Neural crest cell (in vitro differentiated cells): ENCODE results near the gene LRCOL1. TPM values are rescaled to one million over a fixed set of nuclear protein-coding genes. Genes with fewer than 3 reads are reported as not detected.

Source experiments
- DNase-seq: peaks from one replicate; pipeline ENCODE4 v3.0.0; 2021; ENCODE audit warnings: low read depth, mixed read lengths, low spot score
- H3K27ac Mint-ChIP-seq: one replicate; pipeline ENCODE4 v1.8.0; 2021; ENCODE audit warnings: mild to moderate bottlenecking, mixed read lengths; ENCODE audit not compliant: unreplicated experiment
- H3K27me3 Mint-ChIP-seq: 2 replicates; pipeline ENCODE4 v1.8.0; 2021; ENCODE audit warnings: low read depth, mild to moderate bottlenecking, mixed read lengths
- H3K36me3 Mint-ChIP-seq: 2 replicates; pipeline ENCODE4 v1.8.0; 2021; ENCODE audit warnings: low read depth, mild to moderate bottlenecking, mixed read lengths
- H3K4me1 Mint-ChIP-seq: 2 replicates; pipeline ENCODE4 v1.8.0; 2021; ENCODE audit warnings: mixed read lengths
- H3K4me3 Mint-ChIP-seq: one replicate; pipeline ENCODE4 v1.8.0; 2021; ENCODE audit warnings: mild to moderate bottlenecking, mixed read lengths
- H3K9me3 Mint-ChIP-seq: 2 replicates; pipeline ENCODE4 v1.8.0; 2021; ENCODE audit warnings: mixed read lengths
- CTCF ChIP-seq: fragments of 200-600 bp; sonication (generic); conservative IDR thresholded peaks from 2 replicates; pipeline ENCODE4 v1.5.0; 2021; ENCODE audit warnings: antibody characterized with exemption, mild to moderate bottlenecking
- total RNA-seq: library from RNA; stranded (reverse); gene quantifications from 2 replicates; pipeline ENCODE4 v1.2.1, GENCODE V29; 2021

The LRCOL1 gene
- total RNA-seq, 1 donor from 2014 or later = 1.7 TPM

- H3K27me3 Mint-ChIP-seq = peaks cover 4% of the 10 kb centered on the region
- DNase-seq = peak; percentile 83
- H3K4me1 Mint-ChIP-seq = peaks cover 12% of the 10 kb centered on the region
- H3K27ac Mint-ChIP-seq = peak overlapping the region; percentile 81
- H3K36me3 Mint-ChIP-seq = peaks cover 2% of the 10 kb centered on the region
- H3K4me3 Mint-ChIP-seq = peak overlapping the region; percentile 88
- TF ChIP-seq CTCF = peak; percentile 93
- no peaks in the 10 kb centered on the region for H3K9me3 Mint-ChIP-seq
These were observed 49.6 kb downstream of the LRCOL1 start for GRCh38 chr12:132560614-132561426.

GRCh38 chr12:132560364-132560613 lies 50.1 kb downstream of the LRCOL1 start:
- Mint-ChIP-seq H3K36me3 (no peaks in the 10 kb centered on the region), H3K9me3 (no peaks in the 10 kb centered on the region), H3K4me3 (no peak overlapping the region), H3K27ac (no peak overlapping the region), H3K4me1 (peaks cover 12% of the 10 kb centered on the region), H3K27me3 (peaks cover 4% of the 10 kb centered on the region)
- TF ChIP-seq CTCF = no peak
- DNase-seq = no peak

GRCh38 chr12:132559652-132560363 lies 50.6 kb downstream of the LRCOL1 start:
- Mint-ChIP-seq H3K27me3 (peaks cover 4% of the 10 kb centered on the region), H3K27ac (peak overlapping the region; percentile 43), H3K9me3 (no peaks in the 10 kb centered on the region), H3K36me3 (no peaks in the 10 kb centered on the region), H3K4me3 (peak overlapping the region; percentile 79), H3K4me1 (peaks cover 12% of the 10 kb centered on the region)
- no peak for TF ChIP-seq CTCF
- peak; percentile 57 for DNase-seq

- TF ChIP-seq CTCF = no peak
- H3K27ac Mint-ChIP-seq = no peak overlapping the region
These were observed 51.3 kb downstream of the LRCOL1 start for GRCh38 chr12:132558861-132559623.

GRCh38 chr12:132558042-132558856 lies 52.1 kb downstream of the LRCOL1 start:
- H3K36me3 Mint-ChIP-seq = no peaks in the 10 kb centered on the region
- DNase-seq = no peak
- no peak overlapping the region for H3K27ac Mint-ChIP-seq
- peaks cover 8% of the 10 kb centered on the region for H3K4me1 Mint-ChIP-seq
- H3K4me3 Mint-ChIP-seq = peak overlapping the region; percentile 79
- H3K27me3 Mint-ChIP-seq = peaks cover 4% of the 10 kb centered on the region
- TF ChIP-seq CTCF = no peak
- no peaks in the 10 kb centered on the region for H3K9me3 Mint-ChIP-seq

More at GRCh38 chr12:132558861-132559623, 51.3 kb downstream of the LRCOL1 start:
- Mint-ChIP-seq H3K4me3 (peak overlapping the region; percentile 79), H3K4me1 (peaks cover 12% of the 10 kb centered on the region), H3K27me3 (peaks cover 4% of the 10 kb centered on the region), H3K9me3 (no peaks in the 10 kb centered on the region), H3K36me3 (no peaks in the 10 kb centered on the region)
- no peak for DNase-seq
